Smooth muscle cell of the brain vasculature (primary cell): ENCODE data around the gene LSP1.

ENCODE experiments used
- DNase-seq: peaks from one replicate; pipeline ENCODE4 v3.0.0-alpha.2; 2012; ENCODE audit warnings: low read depth, low spot score

The LSP1 gene

GRCh38 chr11:1825039-1825740 is 27.7 kb upstream of the LSP1 start:
- no peak for DNase-seq

- DNase-seq, result no peak
Measured at GRCh38 chr11:1825785-1826451, 27.0 kb upstream of the LSP1 start.

GRCh38 chr11:1826552-1827094 is 26.3 kb upstream of the LSP1 start:
- DNase-seq, result peak; percentile 32

- peak; percentile 51 for DNase-seq
Measured at GRCh38 chr11:1827095-1827813, 25.6 kb upstream of the LSP1 start.

- DNase-seq, result no peak
Measured at GRCh38 chr11:1827931-1828330, 25.0 kb upstream of the LSP1 start.

GRCh38 chr11:1828542-1828941 is 24.3 kb upstream of the LSP1 start:
- no peak for DNase-seq

GRCh38 chr11:1829039-1829820 is 23.7 kb upstream of the LSP1 start:
- no peak for DNase-seq

- DNase-seq, result no peak
Measured at GRCh38 chr11:1830004-1830321, 22.9 kb upstream of the LSP1 start.

GRCh38 chr11:1830322-1831223 is 22.3 kb upstream of the LSP1 start:
- no peak for DNase-seq

- DNase-seq, result no peak
Measured at GRCh38 chr11:1831338-1832210, 21.3 kb upstream of the LSP1 start.

- no peak for DNase-seq
Measured at GRCh38 chr11:1832211-1832919, 20.5 kb upstream of the LSP1 start.

GRCh38 chr11:1832920-1833295 is 20.0 kb upstream of the LSP1 start:
- DNase-seq, result no peak

- no peak for DNase-seq
Measured at GRCh38 chr11:1834062-1834610, 18.7 kb upstream of the LSP1 start.

GRCh38 chr11:1834779-1835670 is 17.9 kb upstream of the LSP1 start, which contains the start of gene SYT8:
Gene SYT8 (plus strand): TSS chr11:1834990. CDS start chr11:1835106, 116 bp downstream.
- DNase-seq, result no peak

- no peak for DNase-seq
Measured at GRCh38 chr11:1835671-1836010, 17.2 kb upstream of the LSP1 start.

- DNase-seq, result no peak
Measured at GRCh38 chr11:1836011-1836945, 16.6 kb upstream of the LSP1 start.
